ENCODE measurements around the gene PEX13.

GRCh38 chr2:60972889-60973656 lies 44.4 kb upstream of the PEX13 start:
- no peak for TF ChIP-seq CTCF (IDR thresholded peaks at IDR 0.05; ENCODE audit: insufficient read depth, low read depth, low read length)
- TF ChIP-seq EZH2 (IDR thresholded peaks at IDR 0.05; ENCODE audit: insufficient read depth, low read length) = no peak
